ENCODE results near the gene TMEM150A.

The TMEM150A gene

DNA sequence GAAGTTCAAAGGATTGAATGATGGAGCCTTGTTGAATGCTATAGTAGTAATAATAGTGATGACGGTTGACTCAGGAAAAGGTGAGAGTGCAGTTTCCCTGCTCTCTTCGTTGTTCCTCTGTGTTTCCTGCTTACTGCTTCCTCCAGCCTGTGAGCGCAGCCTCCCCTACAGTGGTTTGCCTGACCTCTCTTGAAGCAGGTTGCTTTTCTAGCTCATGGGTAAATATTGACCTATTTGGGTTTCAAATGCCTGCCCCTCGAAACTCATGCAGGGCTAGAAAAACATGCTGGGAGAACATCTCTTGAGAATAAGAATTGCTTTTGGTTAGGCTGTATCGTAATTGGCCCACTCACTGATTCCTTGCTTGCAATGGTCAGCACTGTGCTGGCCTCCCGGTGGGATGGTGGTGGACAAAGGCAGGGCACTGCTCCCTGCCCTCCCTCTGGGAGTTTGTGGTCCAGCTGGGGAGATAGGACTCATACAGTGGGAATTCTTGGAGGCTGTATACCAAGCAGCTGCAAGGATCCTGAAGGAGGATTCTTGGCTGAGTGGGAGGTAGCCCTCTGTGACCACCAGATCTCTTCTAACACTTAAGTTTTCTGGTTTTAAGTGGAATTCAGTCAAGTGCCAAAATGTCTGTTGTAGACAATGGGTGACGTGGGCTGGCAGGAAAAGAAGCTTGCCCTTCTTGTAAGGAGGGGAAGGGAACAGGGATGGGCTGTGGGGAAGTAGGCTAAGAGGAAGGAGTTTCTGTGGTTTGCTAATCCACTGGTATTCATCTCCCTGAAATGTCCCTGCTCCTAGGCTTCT lies 12.3 kb downstream of the TMEM150A start:
- TF ChIP-seq TAF1 (IDR thresholded peaks at IDR 0.05; ENCODE audit: low read depth) (no peak), NFIC (IDR thresholded peaks at IDR 0.05) (no peak), FOXM1 (IDR thresholded peaks at IDR 0.05; ENCODE audit: borderline replicate concordance, low read depth) (no peak), CEBPB (IDR thresholded peaks at IDR 0.05) (no peak), EP300 (IDR thresholded peaks at IDR 0.05; ENCODE audit: borderline replicate concordance) (no peak), YY1 (IDR thresholded peaks at IDR 0.05; ENCODE audit: low read depth) (no peak), ZBTB7A (IDR thresholded peaks at IDR 0.05; ENCODE audit: low read depth) (no peak), TEAD4 (IDR thresholded peaks at IDR 0.05) (no peak), TCF12 (IDR thresholded peaks at IDR 0.05; ENCODE audit: low read depth) (no peak), CREB1 (IDR thresholded peaks at IDR 0.05; ENCODE audit: low read depth) (no peak), EGR1 (IDR thresholded peaks at IDR 0.05) (no peak), RAD21 (IDR thresholded peaks at IDR 0.05; ENCODE audit: low read depth) (no peak)
- TF ChIP-seq, protein P1, sequence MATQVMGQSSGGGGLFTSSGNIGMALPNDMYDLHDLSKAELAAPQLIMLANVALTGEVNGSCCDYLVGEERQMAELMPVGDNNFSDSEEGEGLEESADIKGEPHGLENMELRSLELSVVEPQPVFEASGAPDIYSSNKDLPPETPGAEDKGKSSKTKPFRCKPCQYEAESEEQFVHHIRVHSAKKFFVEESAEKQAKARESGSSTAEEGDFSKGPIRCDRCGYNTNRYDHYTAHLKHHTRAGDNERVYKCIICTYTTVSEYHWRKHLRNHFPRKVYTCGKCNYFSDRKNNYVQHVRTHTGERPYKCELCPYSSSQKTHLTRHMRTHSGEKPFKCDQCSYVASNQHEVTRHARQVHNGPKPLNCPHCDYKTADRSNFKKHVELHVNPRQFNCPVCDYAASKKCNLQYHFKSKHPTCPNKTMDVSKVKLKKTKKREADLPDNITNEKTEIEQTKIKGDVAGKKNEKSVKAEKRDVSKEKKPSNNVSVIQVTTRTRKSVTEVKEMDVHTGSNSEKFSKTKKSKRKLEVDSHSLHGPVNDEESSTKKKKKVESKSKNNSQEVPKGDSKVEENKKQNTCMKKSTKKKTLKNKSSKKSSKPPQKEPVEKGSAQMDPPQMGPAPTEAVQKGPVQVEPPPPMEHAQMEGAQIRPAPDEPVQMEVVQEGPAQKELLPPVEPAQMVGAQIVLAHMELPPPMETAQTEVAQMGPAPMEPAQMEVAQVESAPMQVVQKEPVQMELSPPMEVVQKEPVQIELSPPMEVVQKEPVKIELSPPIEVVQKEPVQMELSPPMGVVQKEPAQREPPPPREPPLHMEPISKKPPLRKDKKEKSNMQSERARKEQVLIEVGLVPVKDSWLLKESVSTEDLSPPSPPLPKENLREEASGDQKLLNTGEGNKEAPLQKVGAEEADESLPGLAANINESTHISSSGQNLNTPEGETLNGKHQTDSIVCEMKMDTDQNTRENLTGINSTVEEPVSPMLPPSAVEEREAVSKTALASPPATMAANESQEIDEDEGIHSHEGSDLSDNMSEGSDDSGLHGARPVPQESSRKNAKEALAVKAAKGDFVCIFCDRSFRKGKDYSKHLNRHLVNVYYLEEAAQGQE (IDR thresholded peaks at IDR 0.05; ENCODE audit: low read depth), result no peak
- TF ChIP-seq, protein P2, sequence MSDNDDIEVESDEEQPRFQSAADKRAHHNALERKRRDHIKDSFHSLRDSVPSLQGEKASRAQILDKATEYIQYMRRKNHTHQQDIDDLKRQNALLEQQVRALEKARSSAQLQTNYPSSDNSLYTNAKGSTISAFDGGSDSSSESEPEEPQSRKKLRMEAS (IDR thresholded peaks at IDR 0.05), result no peak
- TF ChIP-seq, protein P3, sequence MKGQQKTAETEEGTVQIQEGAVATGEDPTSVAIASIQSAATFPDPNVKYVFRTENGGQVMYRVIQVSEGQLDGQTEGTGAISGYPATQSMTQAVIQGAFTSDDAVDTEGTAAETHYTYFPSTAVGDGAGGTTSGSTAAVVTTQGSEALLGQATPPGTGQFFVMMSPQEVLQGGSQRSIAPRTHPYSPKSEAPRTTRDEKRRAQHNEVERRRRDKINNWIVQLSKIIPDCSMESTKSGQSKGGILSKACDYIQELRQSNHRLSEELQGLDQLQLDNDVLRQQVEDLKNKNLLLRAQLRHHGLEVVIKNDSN (IDR thresholded peaks at IDR 0.05), result no peak

DNA sequence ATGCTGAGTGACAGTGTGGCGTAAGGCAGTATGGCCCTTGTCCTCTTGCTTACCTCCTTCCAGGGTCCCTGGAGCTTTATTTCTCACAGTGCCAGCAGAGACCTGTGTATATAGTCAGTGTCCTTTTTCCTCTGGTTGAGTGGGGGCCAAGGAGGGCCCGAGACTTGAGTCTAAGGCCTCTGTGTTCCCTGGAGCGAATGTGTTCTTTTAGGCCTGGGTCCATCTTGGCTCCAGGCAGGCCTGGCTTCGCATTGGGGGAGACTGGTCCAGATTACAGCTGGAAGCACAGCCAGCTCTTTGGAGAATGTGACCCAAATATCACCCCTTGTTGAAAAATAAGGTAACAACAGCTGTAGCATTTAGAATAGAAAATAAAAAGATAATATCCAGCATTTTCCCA lies 13.3 kb downstream of the TMEM150A start:
- TF ChIP-seq CREB1 (IDR thresholded peaks at IDR 0.05; ENCODE audit: low read depth) (no peak), CEBPB (IDR thresholded peaks at IDR 0.05) (no peak), EGR1 (IDR thresholded peaks at IDR 0.05) (no peak), TAF1 (IDR thresholded peaks at IDR 0.05; ENCODE audit: low read depth) (no peak), FOXM1 (IDR thresholded peaks at IDR 0.05; ENCODE audit: borderline replicate concordance, low read depth) (no peak), ZBTB7A (IDR thresholded peaks at IDR 0.05; ENCODE audit: low read depth) (no peak), EP300 (IDR thresholded peaks at IDR 0.05; ENCODE audit: borderline replicate concordance) (no peak), NFIC (IDR thresholded peaks at IDR 0.05) (no peak), TEAD4 (IDR thresholded peaks at IDR 0.05) (no peak), TCF12 (IDR thresholded peaks at IDR 0.05; ENCODE audit: low read depth) (no peak), YY1 (IDR thresholded peaks at IDR 0.05; ENCODE audit: low read depth) (no peak), RAD21 (IDR thresholded peaks at IDR 0.05; ENCODE audit: low read depth) (no peak)
- TF ChIP-seq, protein P2 (IDR thresholded peaks at IDR 0.05), result no peak
- TF ChIP-seq, protein P3 (IDR thresholded peaks at IDR 0.05), result no peak
- TF ChIP-seq, protein P1 (IDR thresholded peaks at IDR 0.05; ENCODE audit: low read depth), result no peak

DNA sequence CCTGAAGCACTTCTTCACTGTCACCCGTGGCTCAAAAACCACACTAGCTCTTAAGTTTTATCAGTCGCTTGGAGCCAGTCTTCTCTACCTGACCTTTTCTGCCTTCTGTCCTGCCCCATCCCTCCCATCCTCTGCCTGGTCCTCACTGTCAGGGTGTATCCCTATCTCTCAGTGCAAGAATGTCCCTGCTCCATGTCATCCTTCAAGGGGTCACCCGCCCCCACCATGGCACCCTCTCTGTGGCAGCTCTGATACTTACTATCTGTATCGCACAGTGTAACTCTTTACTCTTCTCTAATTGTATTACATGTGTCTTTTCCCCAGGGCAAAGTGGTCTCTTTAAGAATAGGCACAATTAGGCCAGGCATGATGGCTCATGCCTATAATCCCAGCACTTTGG lies 13.9 kb downstream of the TMEM150A start:
- no peak for TF ChIP-seq ZBTB7A (IDR thresholded peaks at IDR 0.05; ENCODE audit: low read depth)
- TF ChIP-seq TEAD4 (IDR thresholded peaks at IDR 0.05), result no peak
- no peak for TF ChIP-seq EP300 (IDR thresholded peaks at IDR 0.05; ENCODE audit: borderline replicate concordance)
- TF ChIP-seq RAD21 (IDR thresholded peaks at IDR 0.05; ENCODE audit: low read depth), result no peak
- TF ChIP-seq NFIC (IDR thresholded peaks at IDR 0.05), result no peak
- no peak for TF ChIP-seq YY1 (IDR thresholded peaks at IDR 0.05; ENCODE audit: low read depth)
- TF ChIP-seq FOXM1 (IDR thresholded peaks at IDR 0.05; ENCODE audit: borderline replicate concordance, low read depth), result no peak
- TF ChIP-seq CEBPB (IDR thresholded peaks at IDR 0.05), result no peak
- TF ChIP-seq, protein P1 (IDR thresholded peaks at IDR 0.05; ENCODE audit: low read depth), result no peak
- no peak for TF ChIP-seq CREB1 (IDR thresholded peaks at IDR 0.05; ENCODE audit: low read depth)
- TF ChIP-seq TAF1 (IDR thresholded peaks at IDR 0.05; ENCODE audit: low read depth), result no peak

DNA sequence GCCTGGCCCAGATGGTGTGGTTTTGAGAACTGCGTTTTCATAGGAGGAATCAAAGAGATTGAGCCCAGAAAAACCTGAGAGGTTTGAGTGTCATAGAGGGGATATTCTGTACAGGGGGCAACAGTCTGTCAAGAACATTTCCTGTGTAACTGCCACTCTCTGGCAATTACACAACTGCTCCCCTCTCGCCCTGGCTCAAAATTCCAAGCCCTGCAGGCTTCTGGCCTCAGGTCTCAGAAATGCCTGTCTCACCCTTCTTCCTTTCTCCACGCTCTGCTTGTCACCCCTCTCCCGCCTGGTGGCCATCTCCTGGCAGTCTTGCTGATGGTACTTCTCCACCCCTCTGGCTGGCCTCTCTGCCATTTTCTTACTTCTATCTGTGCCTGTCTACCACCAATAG lies 14.3 kb downstream of the TMEM150A start:
- TF ChIP-seq, protein P3 (IDR thresholded peaks at IDR 0.05), result no peak
- TF ChIP-seq YY1 (IDR thresholded peaks at IDR 0.05; ENCODE audit: low read depth) (no peak), TCF12 (IDR thresholded peaks at IDR 0.05; ENCODE audit: low read depth) (no peak), EGR1 (IDR thresholded peaks at IDR 0.05) (no peak), CREB1 (IDR thresholded peaks at IDR 0.05; ENCODE audit: low read depth) (no peak), FOXM1 (IDR thresholded peaks at IDR 0.05; ENCODE audit: borderline replicate concordance, low read depth) (no peak), RAD21 (IDR thresholded peaks at IDR 0.05; ENCODE audit: low read depth) (no peak), TEAD4 (IDR thresholded peaks at IDR 0.05) (no peak), TAF1 (IDR thresholded peaks at IDR 0.05; ENCODE audit: low read depth) (no peak), NFIC (IDR thresholded peaks at IDR 0.05) (no peak), ZBTB7A (IDR thresholded peaks at IDR 0.05; ENCODE audit: low read depth) (no peak), EP300 (IDR thresholded peaks at IDR 0.05; ENCODE audit: borderline replicate concordance) (no peak), CEBPB (IDR thresholded peaks at IDR 0.05) (no peak)
- TF ChIP-seq, protein P1 (IDR thresholded peaks at IDR 0.05; ENCODE audit: low read depth), result no peak
- TF ChIP-seq, protein P2 (IDR thresholded peaks at IDR 0.05), result no peak
